ENCODE results near the gene VGF.
"Not testable (repeated sequence)": the region's sequence is repeated elsewhere in the genome, so short reads cannot be mapped to it uniquely, and the experiment has no call there.

GRCh38 chr7:101132626-101133600 lies 32.5 kb downstream of the VGF start:
- not testable (repeated sequence) for TF ChIP-seq CTCF (IDR thresholded peaks at IDR 0.05 in 4 of 5, conservative IDR thresholded peaks at IDR 0.05 in 1 of 5); POLR2A (IDR thresholded peaks at IDR 0.05)

Data from gastrocnemius medialis (tissue), 4 donors.